Left hindlimb (tissue), 1 donor: Measurements from ENCODE around the gene ELL.

Source experiments
- DNase-seq: peaks from one replicate; pipeline ENCODE4 v3.0.0-alpha.2; 2018

The ELL gene

DNA sequence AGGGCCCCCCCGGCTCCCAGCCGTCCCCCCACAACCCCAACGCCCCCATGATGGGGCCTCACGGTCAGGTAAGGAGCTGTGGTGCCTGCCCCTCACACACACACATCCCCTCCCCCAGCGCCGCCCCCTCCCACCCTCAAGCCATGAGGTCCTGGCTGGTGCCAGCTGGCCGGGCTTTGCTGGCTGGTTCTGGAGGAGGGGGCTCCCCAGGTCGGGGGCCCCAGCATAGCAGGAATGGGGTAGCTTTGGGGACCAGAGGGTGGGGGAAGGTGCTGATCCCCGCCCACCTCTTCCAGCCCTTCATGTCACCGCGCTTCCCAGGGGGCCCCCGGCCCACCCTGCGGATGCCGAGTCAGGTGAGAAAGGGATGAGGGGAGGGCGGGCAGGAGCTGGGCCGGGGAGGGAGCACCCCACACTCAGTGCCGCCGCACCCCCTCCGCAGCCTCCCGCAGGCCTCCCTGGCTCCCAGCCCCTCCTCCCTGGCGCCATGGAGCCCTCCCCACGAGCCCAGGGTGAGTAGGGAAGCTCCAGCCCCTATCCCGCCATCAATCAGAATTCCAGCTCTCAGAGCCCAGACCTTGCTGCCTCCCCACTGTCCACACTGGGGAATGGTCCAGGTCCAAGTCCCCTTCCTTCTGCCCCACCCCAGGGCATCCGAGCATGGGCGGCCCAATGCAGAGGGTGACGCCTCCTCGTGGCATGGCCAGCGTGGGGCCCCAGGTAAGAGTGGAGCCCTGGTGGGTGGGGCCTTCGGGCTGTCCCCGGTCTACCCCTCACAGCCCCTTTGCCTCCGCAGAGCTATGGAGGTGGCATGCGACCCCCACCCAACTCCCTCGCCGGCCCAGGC, 90.3 kb downstream of the ELL start:
- peak; percentile 51 for DNase-seq

DNA sequence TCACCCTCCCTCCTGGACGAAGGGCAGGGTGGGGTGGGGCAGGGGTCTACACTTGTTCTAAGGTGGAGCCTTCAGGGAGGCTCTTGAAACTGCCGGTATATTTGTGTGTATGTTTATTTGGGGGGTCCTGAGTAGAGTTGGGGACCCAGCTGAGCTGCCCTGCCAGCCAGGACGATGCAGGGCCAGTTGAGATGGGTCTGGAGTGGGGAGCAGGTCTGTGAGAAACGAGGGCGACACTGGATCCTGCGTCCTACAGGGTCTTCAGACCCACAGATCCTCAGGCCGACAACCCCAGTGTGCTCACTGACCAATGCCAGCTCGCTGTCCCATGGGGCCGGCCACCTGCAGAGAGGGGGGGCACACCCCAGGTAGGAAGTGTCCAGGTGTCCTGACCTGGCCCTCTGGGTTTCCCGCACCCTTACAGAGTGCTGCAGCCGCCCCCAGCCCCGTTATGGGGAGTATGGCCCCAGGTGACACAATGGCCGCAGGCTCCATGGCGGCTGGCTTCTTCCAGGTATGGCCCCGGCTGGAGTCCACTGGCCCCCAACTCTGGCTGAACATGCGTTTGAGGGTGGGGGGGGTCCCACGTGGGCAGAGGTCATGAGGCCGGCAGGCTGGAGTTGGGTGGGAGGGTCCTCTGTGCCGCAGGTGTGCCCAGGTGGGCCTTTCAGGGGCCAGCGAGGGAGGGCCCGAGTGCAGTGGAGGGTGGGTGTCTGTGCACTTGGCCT, 91.3 kb downstream of the ELL start:
- no peak for DNase-seq

DNA sequence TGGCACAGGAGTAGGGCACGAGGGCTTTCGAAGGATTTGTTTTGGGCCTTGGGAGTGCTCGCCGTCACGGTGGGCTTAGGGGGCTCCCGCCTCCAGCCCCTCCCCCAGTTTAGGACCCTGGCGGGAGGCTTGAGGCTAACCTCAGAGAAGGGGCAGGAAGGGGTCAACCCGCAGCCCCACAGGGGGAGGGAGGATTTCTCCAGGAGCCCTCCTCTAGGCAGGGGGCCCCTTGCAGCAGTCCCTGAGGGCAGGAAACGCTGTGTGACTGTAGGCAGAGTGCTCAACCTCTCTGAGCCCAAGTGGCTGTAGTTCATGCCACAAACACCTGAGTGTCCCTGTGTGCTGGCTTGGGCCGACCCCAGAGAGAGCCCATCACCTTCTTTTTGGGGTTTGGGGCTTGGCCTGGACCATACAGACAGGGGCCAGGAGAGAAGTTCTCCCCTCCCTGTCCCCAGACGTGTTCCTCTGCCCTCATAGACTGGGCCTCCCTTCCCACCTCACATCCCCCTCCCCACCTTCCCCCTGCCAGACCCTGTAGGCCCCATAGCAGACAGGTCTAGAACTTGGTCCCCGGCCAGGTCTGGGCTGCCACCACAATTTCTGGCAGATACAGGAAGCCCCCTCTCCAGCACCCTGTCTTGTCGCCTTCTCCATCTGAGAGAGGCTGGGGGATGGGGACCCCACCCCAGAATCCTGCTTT, 92.0 kb downstream of the ELL start:
- DNase-seq, result no peak

DNA sequence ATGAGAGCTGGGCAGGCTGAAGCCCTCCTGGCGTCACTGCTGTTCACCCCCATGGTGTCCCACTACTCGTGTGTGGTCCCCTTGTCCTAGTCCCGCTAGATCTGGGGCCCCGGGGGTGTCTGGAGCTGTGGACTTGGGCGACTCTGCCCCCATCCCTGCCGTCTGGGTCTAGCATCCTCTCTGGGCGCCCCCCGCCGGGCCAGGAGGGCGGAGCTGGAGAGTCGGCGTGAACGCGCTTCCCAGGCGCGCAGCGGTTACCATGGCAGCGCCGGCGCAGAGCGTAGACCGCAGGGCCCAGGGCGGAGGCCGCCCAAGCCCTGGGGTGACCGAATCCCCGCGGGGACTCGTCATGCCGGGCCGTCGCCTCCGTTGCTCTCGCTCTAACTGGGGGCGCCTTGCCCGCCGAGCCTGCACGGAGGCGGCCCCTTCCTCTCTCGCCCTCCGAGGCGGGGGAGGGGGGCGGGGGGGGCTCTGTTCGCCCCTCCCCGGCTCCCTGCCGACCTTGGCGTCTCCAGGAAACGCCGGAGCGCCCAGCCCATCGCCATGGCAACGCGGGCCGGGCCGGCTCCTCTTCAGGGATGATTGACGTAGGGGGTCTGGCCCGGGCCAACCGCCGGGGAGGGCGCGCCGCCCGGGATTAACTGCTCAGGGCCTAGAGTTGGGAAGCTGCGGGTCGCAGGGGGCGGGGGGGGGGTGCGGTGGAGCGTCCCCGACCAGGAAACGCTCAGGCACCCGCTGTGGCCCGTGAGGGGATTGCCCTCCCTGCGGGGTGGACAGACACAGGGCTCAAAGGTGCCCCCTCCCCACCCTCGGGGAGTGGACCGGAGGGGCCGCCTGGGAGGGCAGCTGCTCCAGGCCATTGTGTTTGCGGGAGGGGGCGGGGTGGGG, 92.8 kb downstream of the ELL start:
- DNase-seq, result peak; percentile 89

DNA sequence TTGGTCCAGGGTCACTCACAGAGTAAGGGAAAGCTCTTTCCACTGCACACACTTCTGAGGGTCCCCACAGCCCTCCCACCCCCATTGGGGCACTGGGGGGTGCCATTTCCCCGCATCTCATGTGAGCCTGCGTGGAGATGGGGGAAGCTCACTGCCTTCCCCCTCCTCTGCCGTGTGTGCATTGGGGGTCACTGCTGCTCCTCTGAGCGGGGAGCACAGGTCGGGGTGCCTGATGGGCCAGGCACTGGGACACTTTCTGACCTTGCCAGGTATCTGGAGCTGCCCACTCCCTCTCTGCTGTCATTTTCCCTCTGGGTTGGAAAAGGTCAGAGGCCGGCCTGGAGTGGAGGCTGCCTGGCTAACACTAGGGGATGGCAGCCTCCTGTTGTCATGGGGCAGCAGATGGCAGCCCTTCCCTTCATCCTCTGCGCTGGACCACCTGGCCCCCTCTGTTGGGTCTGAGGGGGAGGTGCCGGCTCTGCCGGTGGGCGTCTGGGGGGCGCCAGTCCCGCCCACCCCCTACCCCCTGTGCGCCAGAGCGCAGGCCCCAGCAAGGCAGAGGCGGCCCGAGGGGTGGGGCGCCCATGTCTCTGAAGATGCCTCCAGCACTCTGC, 93.6 kb downstream of the ELL start:
- peak; percentile 47 for DNase-seq

DNA sequence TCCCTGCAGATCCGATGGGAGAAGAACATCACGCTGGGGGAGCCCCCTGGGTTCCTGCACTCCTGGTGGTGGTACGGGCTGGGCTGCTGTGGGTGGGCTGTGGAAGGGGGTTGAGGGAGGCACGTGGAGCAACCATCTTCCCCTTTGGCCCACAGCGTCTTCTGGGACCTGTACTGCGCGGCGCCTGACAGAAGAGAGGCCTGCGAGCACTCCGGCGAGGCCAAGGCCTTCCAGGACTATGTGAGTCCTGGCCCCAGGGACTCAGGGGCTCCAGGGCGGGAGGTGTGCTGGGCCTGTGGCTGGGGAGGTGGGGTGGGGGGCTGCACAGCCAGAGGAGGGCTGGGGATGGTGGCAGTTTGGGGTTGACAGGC, 94.1 kb downstream of the ELL start:
- DNase-seq, result no peak

DNA sequence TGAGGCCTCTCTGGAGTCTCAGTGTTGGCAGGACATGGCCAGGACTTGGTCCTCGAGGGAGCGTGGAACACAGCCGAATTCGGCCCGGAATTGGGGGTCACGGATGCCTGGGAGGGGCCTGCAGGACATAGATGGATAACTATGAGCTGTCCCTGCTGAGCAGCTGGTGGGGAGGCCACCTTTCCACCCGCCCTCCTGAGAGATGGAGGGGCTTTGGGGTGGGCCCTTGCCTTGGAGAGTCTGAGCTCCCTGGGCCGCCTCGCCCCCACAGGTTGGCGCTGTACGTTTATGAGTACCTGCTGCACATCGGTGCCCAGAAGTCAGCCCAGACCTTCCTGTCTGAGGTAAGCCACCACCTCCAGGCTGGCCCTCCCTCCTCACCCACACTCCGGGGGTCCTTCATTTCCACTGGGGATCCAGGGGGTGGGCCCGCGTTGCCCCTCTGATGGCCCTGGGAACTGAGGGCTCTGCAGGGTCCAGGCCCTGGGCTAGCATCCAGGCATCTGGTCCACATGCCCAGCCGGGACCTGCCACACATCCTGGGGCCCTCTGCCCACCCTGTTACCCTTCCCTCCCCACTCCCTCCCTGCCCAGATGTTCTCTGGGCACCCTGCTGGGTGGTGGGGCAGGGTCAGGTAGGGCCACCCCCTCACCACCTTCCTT, 94.7 kb downstream of the ELL start:
- peak; percentile 41 for DNase-seq

DNA sequence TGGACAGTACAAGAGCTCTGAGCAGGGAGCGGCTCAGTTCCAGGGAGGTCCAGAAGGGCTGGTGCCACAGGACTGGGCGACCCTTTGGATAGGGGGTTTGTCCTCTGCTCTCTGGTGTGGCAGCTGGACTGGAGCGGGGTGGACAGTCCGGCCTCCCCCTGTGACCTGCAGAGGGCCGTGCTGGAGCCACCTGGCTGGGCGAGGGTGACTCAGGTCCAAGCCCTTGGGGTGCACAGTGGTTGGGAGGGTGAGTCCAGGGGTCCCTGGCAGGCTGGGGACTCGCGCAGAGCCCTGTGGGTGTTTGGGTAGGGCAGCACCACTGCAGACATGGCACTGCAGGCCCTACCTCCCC, 95.5 kb downstream of the ELL start:
- no peak for DNase-seq

DNA sequence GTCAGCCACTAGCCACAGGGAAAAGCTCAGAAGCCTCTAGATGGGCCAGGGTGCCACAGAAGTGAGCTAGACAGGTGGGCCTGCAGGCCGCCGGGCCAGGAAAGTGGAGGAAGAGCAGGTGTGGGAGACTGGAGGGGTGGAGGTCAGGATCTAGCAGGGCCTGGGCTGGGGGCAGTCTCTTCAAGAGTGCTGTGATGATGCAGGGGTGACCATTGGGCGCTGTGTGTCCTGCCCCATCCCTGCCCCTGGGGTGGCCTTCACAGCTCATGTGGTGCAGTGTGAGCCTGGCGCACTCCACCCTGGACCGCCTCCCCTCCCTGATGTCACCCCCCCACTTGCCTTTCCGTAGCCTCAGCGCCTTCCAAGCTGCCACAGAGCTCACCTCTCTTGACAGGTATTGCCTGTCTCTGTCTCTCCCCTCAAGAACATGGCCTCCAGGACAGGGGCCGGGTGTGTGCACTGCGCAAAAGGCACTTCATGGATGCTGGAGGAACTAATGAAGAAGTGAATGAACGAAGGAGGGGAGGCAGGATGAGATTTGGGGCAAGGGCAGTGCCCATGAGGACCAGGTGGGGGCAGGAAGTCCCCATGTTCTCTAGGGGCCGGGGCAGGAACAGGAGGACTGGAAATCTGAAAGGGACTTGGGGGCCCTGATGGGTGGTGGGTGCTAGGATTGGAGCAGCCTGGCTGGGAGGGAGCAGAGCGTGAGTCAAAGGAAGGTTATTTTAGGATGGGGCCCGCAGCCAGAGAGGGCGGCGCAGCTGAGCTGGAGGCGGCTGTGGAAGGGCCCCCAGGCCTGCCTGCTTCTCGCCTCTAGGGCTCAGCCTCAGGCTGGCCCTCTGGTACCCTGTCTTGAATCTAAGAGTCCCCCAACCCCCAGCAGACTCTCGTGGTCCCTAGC, 96.1 kb downstream of the ELL start:
- DNase-seq, result peak; percentile 73

DNA sequence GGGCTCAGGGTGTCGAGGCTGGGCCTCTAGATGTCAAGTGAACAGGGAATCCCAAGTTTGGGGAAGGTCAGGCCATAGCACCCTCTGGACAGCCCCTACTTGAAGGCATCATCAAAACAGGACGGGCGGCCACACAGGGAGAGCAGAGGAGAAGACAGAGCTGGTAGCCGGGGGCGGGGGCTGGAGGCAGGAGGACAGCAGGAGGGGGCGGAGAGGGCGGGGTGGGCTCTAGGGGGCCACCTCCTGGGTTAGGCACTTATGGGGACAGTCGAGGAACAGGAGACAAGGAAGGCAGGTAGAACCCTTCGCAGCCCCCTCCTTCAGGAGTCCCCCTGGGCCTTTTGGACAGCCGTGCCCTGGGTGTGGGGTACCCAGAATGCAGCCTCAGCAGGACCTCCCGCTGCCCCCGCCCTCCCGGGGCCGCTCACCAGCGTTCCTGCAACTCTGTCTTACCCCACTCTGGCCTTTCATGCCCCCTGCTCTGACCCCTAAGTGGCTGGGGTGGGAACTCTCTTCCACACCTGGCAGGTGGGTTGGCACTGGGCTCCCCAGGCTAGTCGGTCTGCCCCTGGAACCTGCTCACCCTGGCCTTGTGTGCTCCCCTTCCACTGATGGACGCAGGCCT, 96.9 kb downstream of the ELL start:
- peak; percentile 36 for DNase-seq

DNA sequence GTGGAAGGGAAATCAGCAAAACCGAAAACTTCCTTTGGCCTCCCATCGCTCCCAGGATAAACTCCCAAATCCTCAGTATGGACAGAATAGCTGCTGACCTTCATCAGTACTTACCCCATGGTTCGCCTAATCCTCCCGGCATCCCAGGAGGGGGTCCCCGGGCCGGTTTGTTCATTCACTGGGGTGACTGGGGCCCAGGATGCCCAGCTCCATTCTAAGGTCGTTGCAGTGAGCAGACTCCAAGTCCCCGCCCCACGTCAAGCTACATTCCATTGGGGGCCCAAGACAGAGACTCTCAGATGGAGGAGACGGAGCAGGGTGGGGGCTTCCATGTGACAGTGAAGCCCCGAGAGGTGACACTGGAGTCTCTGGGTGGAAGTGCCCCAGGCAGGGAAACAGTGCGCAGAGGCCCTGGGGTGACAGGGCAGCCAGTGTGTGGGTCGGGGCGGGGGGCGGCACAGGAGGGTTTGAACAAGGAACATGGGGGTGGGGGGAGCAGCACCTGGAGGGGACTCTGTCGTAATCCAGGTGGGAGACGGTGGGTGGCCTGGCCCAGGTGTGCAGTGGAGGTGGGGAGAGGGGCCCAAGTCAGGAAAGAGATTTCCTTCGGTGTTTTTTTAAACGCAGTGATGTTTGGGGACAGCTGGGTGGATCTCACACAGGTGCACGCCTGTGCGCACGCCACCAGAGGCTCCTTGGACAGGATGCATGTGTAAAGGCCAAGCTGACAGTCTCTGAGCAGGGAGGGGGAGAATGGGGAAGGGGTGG, 97.6 kb downstream of the ELL start:
- peak; percentile 36 for DNase-seq

DNA sequence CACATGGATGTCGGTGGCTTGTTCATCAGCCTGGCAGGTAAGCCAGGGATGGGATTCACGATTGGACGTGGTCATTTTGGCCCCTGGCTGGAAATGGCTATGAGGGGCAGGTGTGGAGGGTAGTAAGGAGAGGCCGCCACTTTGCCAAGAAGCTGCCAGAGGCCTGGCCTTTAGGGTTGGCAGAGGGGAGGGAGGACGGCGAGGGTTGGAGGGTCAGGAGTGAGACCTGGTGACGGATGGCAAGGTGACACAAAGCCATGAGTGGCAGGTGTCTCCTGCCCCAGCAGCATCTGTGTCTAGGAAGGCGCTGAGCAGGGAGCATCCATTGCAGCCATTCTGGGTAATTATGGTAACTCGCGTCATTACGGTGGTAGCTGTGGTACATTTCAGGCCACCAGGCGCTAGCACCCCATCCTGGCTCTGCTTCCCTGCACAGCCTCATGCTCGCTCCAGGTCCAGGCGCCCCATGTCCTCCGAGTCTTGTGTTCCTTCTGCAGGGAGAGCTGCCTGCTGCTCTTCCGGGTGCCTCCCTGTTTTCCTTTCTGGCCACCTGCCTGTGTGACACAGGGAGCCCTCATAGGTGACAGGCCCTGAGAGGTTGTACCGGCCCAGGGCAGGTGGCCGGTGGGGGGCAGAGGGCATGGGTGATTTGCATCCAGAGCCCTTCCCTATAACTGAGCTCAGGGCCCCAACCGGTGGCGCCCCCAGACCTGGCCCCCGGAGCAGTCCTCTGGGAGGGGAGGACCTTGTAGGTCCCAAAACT, 98.4 kb downstream of the ELL start:
- peak; percentile 34 for DNase-seq

DNA sequence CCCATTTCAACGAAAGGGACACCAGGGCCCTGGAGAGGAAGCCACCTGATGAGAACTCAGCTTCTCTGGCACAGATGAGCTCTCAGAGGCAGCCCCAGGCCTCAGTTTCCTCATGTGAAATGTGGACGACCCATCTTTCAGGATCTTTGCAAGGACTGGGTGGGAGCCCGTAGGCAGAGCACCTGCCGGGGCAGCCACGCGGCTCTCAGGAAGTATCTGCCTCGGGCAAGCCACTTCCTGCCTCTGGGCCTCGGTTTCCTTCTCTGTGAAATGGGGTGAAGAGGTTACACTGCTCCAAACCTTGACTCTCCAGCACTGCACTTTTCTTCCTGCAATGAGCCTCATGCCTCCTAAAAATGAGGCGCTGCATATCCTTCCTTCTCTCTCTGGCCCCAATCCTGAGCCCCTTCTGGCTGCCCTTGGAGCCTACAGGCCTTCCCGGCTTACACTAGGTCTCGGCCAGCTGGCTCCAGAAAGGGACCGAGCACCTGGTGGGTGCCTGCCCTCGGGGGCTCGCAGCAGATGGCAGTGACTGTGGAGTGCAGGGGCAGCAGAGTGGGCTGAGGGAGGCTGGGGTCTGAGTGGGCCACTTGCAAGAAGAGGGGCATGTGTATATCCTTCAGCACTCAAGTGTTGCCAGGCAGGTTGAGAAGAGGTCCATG, 99.2 kb downstream of the ELL start:
- DNase-seq, result no peak

DNA sequence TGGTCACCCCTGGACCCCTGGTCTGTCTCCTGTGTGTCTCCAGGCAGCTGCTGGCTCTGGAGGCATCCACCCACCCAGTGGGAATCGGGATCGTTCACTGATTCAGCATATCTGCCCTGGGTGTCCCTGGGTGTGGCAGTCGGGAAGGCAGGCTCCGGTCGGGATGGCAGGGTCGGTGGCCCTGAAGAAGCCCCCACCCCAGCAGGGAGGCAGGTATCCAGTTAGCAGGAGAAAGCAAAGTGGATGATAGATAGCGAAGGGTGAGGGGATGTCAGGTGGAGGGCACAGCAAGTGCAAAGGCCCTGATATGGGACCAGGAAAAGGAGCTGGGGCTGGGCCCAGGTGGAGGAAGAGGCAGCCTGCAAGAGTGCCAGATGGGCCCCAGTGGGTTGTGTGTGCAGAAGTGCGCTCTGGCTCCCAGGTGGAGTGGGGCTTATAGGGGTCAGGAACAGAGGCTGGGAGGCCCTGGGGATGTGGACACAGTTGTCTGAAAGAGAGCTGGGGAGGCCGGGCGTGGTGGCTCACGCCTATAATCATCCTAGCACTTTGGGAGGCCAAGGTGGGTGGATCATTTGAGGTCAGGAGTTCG, 100.4 kb downstream of the ELL start:
- no peak for DNase-seq

DNA sequence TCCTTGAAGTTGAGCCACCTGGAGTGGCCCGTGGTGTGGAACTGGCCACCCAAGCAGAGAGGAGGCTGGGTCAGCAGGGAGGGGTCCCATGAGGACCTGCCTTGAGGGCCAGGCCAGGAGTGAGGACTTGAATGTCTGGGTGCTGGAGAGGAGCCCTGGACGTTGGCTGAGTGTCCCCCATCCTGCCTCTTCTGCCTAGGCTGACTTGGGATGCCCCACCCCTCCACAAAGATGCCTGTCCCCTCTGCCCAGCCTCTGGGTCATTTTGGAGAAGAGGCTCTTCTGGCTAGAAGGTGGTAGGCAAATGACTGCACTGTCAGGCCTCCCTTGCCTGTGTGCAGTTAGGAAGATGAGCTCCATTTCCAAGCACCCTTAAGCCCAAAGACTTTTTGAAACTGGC, 100.9 kb downstream of the ELL start:
- no peak for DNase-seq

DNA sequence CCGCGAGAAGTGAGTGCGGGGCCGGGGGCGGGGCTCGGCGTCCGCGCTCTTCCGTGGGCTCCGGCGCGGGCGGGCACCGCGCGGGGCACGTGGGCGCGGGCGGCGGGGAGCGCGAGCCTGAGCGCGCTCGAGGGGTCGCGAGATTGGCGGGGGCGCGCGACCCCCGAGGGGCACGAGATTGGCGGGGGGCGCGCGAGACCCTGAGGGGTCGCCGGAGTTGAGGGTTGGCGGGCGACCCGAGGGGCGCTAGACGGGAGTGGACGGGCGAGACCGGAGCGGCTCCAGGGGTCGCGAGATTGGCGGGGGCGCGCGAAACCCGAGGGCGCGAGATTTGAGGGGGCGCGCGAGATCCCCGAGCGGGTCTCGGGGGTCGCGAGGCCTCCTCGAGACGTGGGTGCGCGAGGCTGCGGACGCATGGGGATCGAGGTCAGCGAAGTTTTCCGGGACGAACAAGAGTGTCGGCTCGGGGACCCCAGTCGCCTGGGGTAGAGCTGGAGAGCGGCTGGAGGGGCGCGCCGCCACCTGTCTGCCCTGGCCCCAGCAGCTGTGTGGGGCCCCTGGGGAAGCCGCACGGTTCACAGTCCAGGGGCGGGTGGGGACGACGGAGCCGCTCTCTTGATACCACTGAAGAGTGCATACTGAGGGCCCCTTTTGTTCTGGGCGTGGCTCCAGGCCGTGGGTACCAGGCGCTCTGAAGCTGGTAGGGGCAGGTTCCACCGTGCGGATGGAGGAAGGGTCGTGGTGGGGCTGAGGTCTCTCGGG, 102.0 kb downstream of the ELL start:
- DNase-seq, result peak; percentile 62

DNA sequence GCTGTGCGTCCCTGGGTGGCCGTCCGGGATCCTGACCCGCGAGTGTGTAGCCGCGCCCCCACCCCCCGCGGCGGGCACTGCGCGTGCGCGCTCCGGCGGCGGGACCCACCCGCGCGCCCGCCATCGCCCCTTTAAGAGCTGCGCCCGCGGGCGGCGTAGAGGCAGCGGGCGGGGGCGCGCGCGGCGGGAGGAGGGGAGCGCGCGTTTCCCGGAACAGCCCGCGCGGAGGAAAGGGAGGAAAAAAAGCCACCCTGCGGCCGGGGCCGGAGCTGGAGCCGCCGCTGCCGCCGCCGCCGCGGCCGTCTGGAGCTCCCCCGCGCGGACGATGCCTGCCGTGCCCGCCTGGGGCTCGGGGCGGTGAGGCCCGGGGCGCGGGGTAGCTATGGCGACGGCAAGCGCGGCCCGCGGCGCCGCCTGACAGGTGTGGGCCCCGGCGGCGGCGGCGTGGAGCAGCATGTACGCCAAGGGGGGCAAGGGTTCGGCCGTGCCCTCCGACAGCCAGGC, 102.6 kb downstream of the ELL start, which contains the start of gene SSBP4:
Gene SSBP4 (plus strand): TSS at position 204 of the 504 bp plus-strand sequence. CDS start 251 bp downstream, at position 455.
- peak; percentile 89 for DNase-seq
